GM12878 (cell line): Measurements from ENCODE around the gene ADK. TPM values are rescaled to one million over a fixed set of nuclear protein-coding genes. Genes with fewer than 3 reads are reported as not detected.

Experiments
- ATAC-seq: fragments of 200-7000 bp; cut with Tn5 transposase; 3 replicates; pipeline ENCODE4 v1.9.1; 2020; ENCODE audit warnings: mild to moderate bottlenecking, moderate library complexity
- BruUV-seq: library from RNA; stranded (reverse); fragments of 400-500 nt; replicated peaks from 2 replicates; lab custom pipeline; 2021; lab: Mats Ljungman, UMichigan
- CTCF ChIA-PET: fragments of 300-600 bp; sonication (Branson Sonifier 250); formaldehyde crosslinking; extraction: SDS; loops from one replicate; lab custom pipeline; 2021; ENCODE audit warnings: inconsistent platforms; lab: Yijun Ruan, JAX
- POLR2A ChIA-PET: fragments of 350-600 bp; formaldehyde crosslinking; extraction: SDS; loops from one replicate; lab custom pipeline; 2021; ENCODE audit warnings: inconsistent platforms; lab: Charles Lee
- RAD21 ChIA-PET: fragments of 300-600 bp; sonication (Branson Sonifier 250); formaldehyde crosslinking; loops from one replicate; lab custom pipeline; 2023; ENCODE audit warnings: antibody characterized with exemption; ENCODE audit not compliant: unreplicated experiment; lab: Charles Lee
- SMC1A ChIA-PET: fragments of 300-600 bp; sonication (Branson Sonifier 250); formaldehyde crosslinking; loops from one replicate; lab custom pipeline; 2023; ENCODE audit not compliant: unreplicated experiment, uncharacterized antibody; lab: Charles Lee
- DNase-seq: peaks from one replicate; pipeline ENCODE4 v3.0.0-alpha.2; 2011; ENCODE audit warnings: low read depth, low spot score
- FAIRE-seq: peaks from 3 replicates; lab custom pipeline; 2011; peaks lifted over from hg19 to GRCh38; lab: Jason Lieb, UNC
- H2AFZ ChIP-seq: 2 replicates; pipeline ENCODE4 v1.6.0; 2011; ENCODE audit warnings: low read depth, low read length, control low read depth; ENCODE audit not compliant: control insufficient read depth
- H3K27ac ChIP-seq: 2 replicates; pipeline ENCODE4 v1.5.1; 2011; ENCODE audit warnings: control low read depth; ENCODE audit not compliant: control insufficient read depth, insufficient read depth
- H3K27me3 ChIP-seq, 2 experiments: replicated peaks in 1 of 2; 2 replicates each; pipeline versions ENCODE4 v1.6.0 to v1.6.1; 2011; ENCODE audit warnings: low read length in 1 of 2; ENCODE audit not compliant: control insufficient read depth in 2 of 2, insufficient read depth in 2 of 2
- H3K36me3 ChIP-seq, 2 experiments: 2 replicates each; pipeline ENCODE4 v1.5.1; 2011; ENCODE audit warnings: low read length in 1 of 2; ENCODE audit not compliant: control insufficient read depth in 2 of 2, insufficient read depth in 2 of 2
- H3K4me1 ChIP-seq: 2 replicates; pipeline ENCODE4 v1.6.1; 2011; ENCODE audit warnings: mild to moderate bottlenecking, low read length, moderate library complexity, mixed read lengths; ENCODE audit not compliant: control insufficient read depth, insufficient read depth
- H3K4me2 ChIP-seq: 2 replicates; pipeline ENCODE4 v1.6.0; 2011; ENCODE audit warnings: control low read depth; ENCODE audit not compliant: control insufficient read depth, insufficient read depth
- H3K4me3 ChIP-seq: fragments of 200-600 bp; sonication (generic); 2 replicates; pipeline ENCODE4 v1.5.1; 2016
- H3K79me2 ChIP-seq: 2 replicates; pipeline ENCODE4 v1.6.0; 2011; ENCODE audit warnings: low read length; ENCODE audit not compliant: control insufficient read depth, insufficient read depth
- H3K9ac ChIP-seq: 2 replicates; pipeline ENCODE4 v1.8.0; 2011; ENCODE audit warnings: low read length, control low read depth, mixed read lengths; ENCODE audit not compliant: control insufficient read depth, insufficient read depth
- H3K9me3 ChIP-seq: replicated peaks from 3 replicates; pipeline ENCODE4 v1.5.1; 2011; ENCODE audit warnings: mild to moderate bottlenecking, low read length; ENCODE audit not compliant: control insufficient read depth, insufficient read depth
- H4K20me1 ChIP-seq: 2 replicates; pipeline ENCODE4 v1.6.0; 2011; ENCODE audit not compliant: control insufficient read depth, insufficient read depth
- IKZF2 ChIP-seq, 2 experiments: fragments of 450-650 bp; IDR thresholded peaks; 2 replicates each; pipeline ENCODE4 v1.6.1; 2017; ENCODE audit warnings: mild to moderate bottlenecking in 2 of 2, moderate library complexity in 2 of 2
- NFYA ChIP-seq: IDR thresholded peaks from 2 replicates; pipeline ENCODE4 v1.6.1; 2011; ENCODE audit warnings: low read depth, mild to moderate bottlenecking, low read length, improper control_type of control experiment, borderline replicate concordance
- NR2C1 ChIP-seq: fragments of 450-650 bp; IDR thresholded peaks from 2 replicates; pipeline ENCODE4 v1.6.1; 2017; ENCODE audit warnings: antibody characterized with exemption, mild to moderate bottlenecking, moderate library complexity
- RAD51 ChIP-seq: fragments of 450-650 bp; IDR thresholded peaks from 2 replicates; pipeline ENCODE4 v1.6.1; 2016; ENCODE audit warnings: moderate library complexity, mild to moderate bottlenecking, inconsistent platforms
- SPI1 ChIP-seq: IDR thresholded peaks from 2 replicates; pipeline ENCODE4 v1.6.1; 2011; ENCODE audit warnings: low read depth, mild to moderate bottlenecking, low read length, moderate library complexity, borderline replicate concordance; ENCODE audit not compliant: insufficient read depth
- STAT3 ChIP-seq: IDR thresholded peaks from 2 replicates; pipeline ENCODE4 v1.6.1; 2011; ENCODE audit warnings: low read depth, low read length, improper control_type of control experiment
- SUZ12 ChIP-seq: fragments of 200-600 bp; sonication (generic); IDR thresholded peaks from one replicate; pipeline ENCODE4 v1.6.1; 2018; ENCODE audit warnings: antibody characterized with exemption, mild to moderate bottlenecking; ENCODE audit not compliant: unreplicated experiment
- TBL1XR1 ChIP-seq: IDR thresholded peaks from 2 replicates; pipeline ENCODE4 v1.6.1; 2012; ENCODE audit warnings: low read depth, low read length, improper control_type of control experiment
- USF2 ChIP-seq: IDR thresholded peaks from 2 replicates; pipeline ENCODE4 v1.6.1; 2011; ENCODE audit warnings: low read depth, low read length, improper control_type of control experiment, borderline replicate concordance
- ZBTB4 ChIP-seq: fragments of 450-650 bp; formaldehyde crosslinking; IDR thresholded peaks from 2 replicates; pipeline ENCODE4 v1.4.0; 2022; ENCODE audit warnings: mild to moderate bottlenecking, moderate library complexity
- ZNF592 ChIP-seq: fragments of 450-650 bp; IDR thresholded peaks from 2 replicates; pipeline ENCODE4 v1.6.1; 2017; ENCODE audit warnings: mild to moderate bottlenecking, moderate library complexity
- WGBS: methylation state at CpG from one replicate; pipeline ENCODE4 v1.1.6; 2016; ENCODE audit warnings: low lambda C conversion rate; ENCODE audit not compliant: insufficient replicate concordance, insufficient coverage; ENCODE audit errors: missing lambda C conversion rate; 5-methylcytosine and 5-hydroxymethylcytosine counted together
- in situ Hi-C: fragments of 300-500 bp; cut with MboI; formaldehyde crosslinking; loops from 9 replicates; pipeline ENCODE4 v1.14.3; 2018; ENCODE audit warnings: mixed read lengths
- intact Hi-C: fragments of 100-400 bp; cut with micrococcal nuclease; formaldehyde crosslinking; loops from one replicate; pipeline ENCODE4 v1.14.2; 2022; ENCODE audit not compliant: unreplicated experiment
- polyA plus RNA-seq, 11 experiments: library from polyadenylated mRNA; depleted of rRNA in 4 of 11; unstranded in 6 of 11; stranded (reverse) in 5 of 11; fragments of >200 nt; fragmentation: Nextera tagmentation in 4 of 11; fragmentation: Illumina TruSeq in 1 of 11; extraction: Ambion mirVana in 4 of 11; extraction: Trizol in 1 of 11; gene quantifications; 1 replicate in 1 of 11; 2 replicates in 10 of 11; pipeline versions ENCODE4 v1.2.1 to v1.2.3, GENCODE V29; 2011 to 2016; ENCODE audit warnings: inconsistent platforms in 2 of 11, missing spikeins in 2 of 11, low read depth in 1 of 11
- total RNA-seq, 4 experiments: library from RNA; depleted of rRNA in 3 of 4; stranded (reverse); fragments of >200 nt in 3 of 4; fragmentation: Illumina TruSeq in 1 of 4; extraction: Trizol in 1 of 4; gene quantifications; 2 replicates each; pipeline versions ENCODE4 v1.2.1 to v1.2.3, GENCODE V29; 2013 to 2021
- TF ChIP-seq, protein P1 (sequence below): fragments of 450-650 bp; conservative IDR thresholded peaks from 2 replicates; pipeline ENCODE4 v1.6.1; 2017; ENCODE audit warnings: mild to moderate bottlenecking, moderate library complexity

ADK gene
- total and polyA plus RNA-seq, 10 of the 15 experiments (the other 5 are each of a cell fraction or from before 2014, with no cell fraction given): 42.0 to 151 (median 81.6) TPM

GRCh38 chr10:74582566-74582965 is 431.5 kb downstream of the ADK start:
- Histone ChIP-seq H3K27ac (no peak overlapping the region), H3K79me2 (no peaks in the 10 kb centered on the region; the same call in 1 of the 2 replicates), H3K9me3 (peaks cover 7% of the 10 kb centered on the region; the same call in 2 of the 3 replicates), H3K27me3 (no peaks in the 10 kb centered on the region), H3K36me3 (no peaks in the 10 kb centered on the region; a peak in 1 of 4 replicates), H3K9ac (no peak overlapping the region), H4K20me1 (no peaks in the 10 kb centered on the region), H3K4me1 (peaks cover 24% of the 10 kb centered on the region), H2AFZ (no peak overlapping the region), H3K4me2 (no peak overlapping the region), H3K4me3 (no peak overlapping the region)
- intact Hi-C loops: loop anchor here (10.0 kb wide), 2 partner anchors 158 to 522 kb away; a partner anchor contains a TSS
- ChIA-PET SMC1A (interaction anchor here (0.6 to 5.6 kb wide), 12 partner anchors 22 to 377 kb away, joined by 3 to 58 read pairs (median 3); no protein-coding TSS in a partner anchor), RAD21 (interaction anchor here (1.6 to 1.8 kb wide), 2 partner anchors 16 to 96 kb away, joined by 4 to 5 read pairs; no protein-coding TSS in a partner anchor), POLR2A (interaction anchor here (0.7 kb wide), 1 partner anchor 84 kb away, joined by 3 read pairs; no protein-coding TSS in a partner anchor), CTCF (interaction anchor here (1.2 to 1.7 kb wide), 2 partner anchors 157 to 293 kb away, joined by 4 to 5 read pairs; no protein-coding TSS in a partner anchor)
- no peak for ATAC-seq
- in situ Hi-C loops: no loop called here
- DNase-seq: no peak
- no peak for FAIRE-seq
- BruUV-seq: no TSS peak
- TF ChIP-seq NR2C1 (no peak), ZNF592 (no peak), IKZF2 (IDR thresholded peaks at IDR 0.05) (no peak), TBL1XR1 (no peak), USF2 (no peak), ZBTB4 (CRISPR knock-in tag) (no peak), STAT3 (no peak), SPI1 (no peak), RAD51 (no peak), NFYA (no peak), SUZ12 (no peak)
- TF ChIP-seq, protein P1, sequence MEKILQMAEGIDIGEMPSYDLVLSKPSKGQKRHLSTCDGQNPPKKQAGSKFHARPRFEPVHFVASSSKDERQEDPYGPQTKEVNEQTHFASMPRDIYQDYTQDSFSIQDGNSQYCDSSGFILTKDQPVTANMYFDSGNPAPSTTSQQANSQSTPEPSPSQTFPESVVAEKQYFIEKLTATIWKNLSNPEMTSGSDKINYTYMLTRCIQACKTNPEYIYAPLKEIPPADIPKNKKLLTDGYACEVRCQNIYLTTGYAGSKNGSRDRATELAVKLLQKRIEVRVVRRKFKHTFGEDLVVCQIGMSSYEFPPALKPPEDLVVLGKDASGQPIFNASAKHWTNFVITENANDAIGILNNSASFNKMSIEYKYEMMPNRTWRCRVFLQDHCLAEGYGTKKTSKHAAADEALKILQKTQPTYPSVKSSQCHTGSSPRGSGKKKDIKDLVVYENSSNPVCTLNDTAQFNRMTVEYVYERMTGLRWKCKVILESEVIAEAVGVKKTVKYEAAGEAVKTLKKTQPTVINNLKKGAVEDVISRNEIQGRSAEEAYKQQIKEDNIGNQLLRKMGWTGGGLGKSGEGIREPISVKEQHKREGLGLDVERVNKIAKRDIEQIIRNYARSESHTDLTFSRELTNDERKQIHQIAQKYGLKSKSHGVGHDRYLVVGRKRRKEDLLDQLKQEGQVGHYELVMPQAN: no peak
- WGBS: 95% methylated on average over 1 of the region's 1 CpG
